HFF-Myc (cell line): ENCODE data around the gene PUDP.
"Not testable (repeated sequence)": the region's sequence is repeated elsewhere in the genome, so short reads cannot be mapped to it uniquely, and the experiment has no call there.

ENCODE experiments used
- DNase-seq: peaks from one replicate; pipeline ENCODE4 v3.0.0-alpha.2; 2011; ENCODE audit warnings: low read depth; ENCODE audit errors: extremely low read depth
- H3K4me3 ChIP-seq: replicated peaks from 2 replicates; pipeline ENCODE4 v1.5.1; 2011; ENCODE audit warnings: low read depth, mild to moderate bottlenecking, control low read depth, low read length
- CTCF ChIP-seq: IDR thresholded peaks from 2 replicates; pipeline ENCODE4 v1.5.1; 2012; ENCODE audit warnings: mild to moderate bottlenecking, low read depth, low read length, control low read depth; ENCODE audit errors: missing control alignments

PUDP gene

GRCh38 chrX:7028246-7028645, 119.7 kb downstream of the PUDP start:
- no peak for DNase-seq
- no peak for TF ChIP-seq CTCF
- no peak overlapping the region for H3K4me3 ChIP-seq

GRCh38 chrX:7027071-7027470, 120.9 kb downstream of the PUDP start:
- no peak for TF ChIP-seq CTCF
- H3K4me3 ChIP-seq = no peak overlapping the region
- no peak for DNase-seq

GRCh38 chrX:7026365-7026764, 121.6 kb downstream of the PUDP start:
- not testable (repeated sequence) for H3K4me3 ChIP-seq, DNase-seq

- no peak for DNase-seq
- TF ChIP-seq CTCF = no peak
- no peak overlapping the region for H3K4me3 ChIP-seq
Measured at GRCh38 chrX:7025471-7025870, 122.5 kb downstream of the PUDP start.

- no peak overlapping the region for H3K4me3 ChIP-seq
- TF ChIP-seq CTCF = no peak
- no peak for DNase-seq
Measured at GRCh38 chrX:7024850-7025249, 123.1 kb downstream of the PUDP start.

GRCh38 chrX:7022996-7023395, 125.0 kb downstream of the PUDP start:
- H3K4me3 ChIP-seq, DNase-seq: not testable (repeated sequence)

- DNase-seq = no peak
- H3K4me3 ChIP-seq = no peak overlapping the region
- TF ChIP-seq CTCF = no peak
Measured at GRCh38 chrX:7021991-7022390, 126.0 kb downstream of the PUDP start.

GRCh38 chrX:7019555-7019954, 128.4 kb downstream of the PUDP start:
- no peak overlapping the region for H3K4me3 ChIP-seq
- no peak for DNase-seq
- TF ChIP-seq CTCF = no peak

GRCh38 chrX:7012262-7012834, 135.6 kb downstream of the PUDP start:
- not testable (repeated sequence) for DNase-seq, H3K4me3 ChIP-seq

GRCh38 chrX:7010897-7011296, 137.1 kb downstream of the PUDP start:
- not testable (repeated sequence) for H3K4me3 ChIP-seq, DNase-seq

GRCh38 chrX:7007328-7007727, 140.6 kb downstream of the PUDP start:
- H3K4me3 ChIP-seq, DNase-seq: not testable (repeated sequence)
